Measurements from ENCODE around the gene IFRD1. TPM values are rescaled to one million over a fixed set of nuclear protein-coding genes. Genes with fewer than 3 reads are reported as not detected.

IFRD1 gene
- total RNA-seq, 1 donor from 2014 or later = 18.0 TPM

DNA sequence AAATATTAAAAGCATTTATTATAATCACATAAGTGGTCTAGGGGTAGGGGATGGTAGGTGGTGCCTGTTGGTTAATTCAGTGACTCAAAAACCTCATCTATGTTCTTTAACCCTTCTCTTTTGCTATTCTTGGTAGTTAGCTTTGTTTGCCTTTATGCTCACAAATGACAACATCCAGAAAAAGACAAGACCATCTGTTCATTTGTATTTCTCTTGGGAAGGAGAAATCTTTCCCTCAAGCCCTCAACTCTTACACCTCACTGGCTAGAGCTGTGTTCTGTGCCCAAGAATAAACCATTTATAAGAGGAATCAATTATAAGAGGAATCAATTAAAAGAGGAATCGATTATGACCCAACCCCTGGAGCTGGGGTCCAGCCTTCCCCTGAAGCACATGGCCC lies 10.8 kb upstream of the IFRD1 start:
- no peak overlapping the region for H3K4me3 ChIP-seq (ENCODE audit: low read depth, low read length)

GRCh38 chr7:112442210-112442609 lies 8.1 kb upstream of the IFRD1 start:
- TF ChIP-seq CTCF (conservative IDR thresholded peaks at IDR 0.05; ENCODE audit: low read depth, low read length) = no peak
- DNase-seq (ENCODE audit: low read depth) = no peak
- H3K4me3 ChIP-seq (ENCODE audit: low read depth, low read length) = no peak overlapping the region

More for the DNA sequence above, 10.8 kb upstream of the IFRD1 start:
- TF ChIP-seq CTCF (conservative IDR thresholded peaks at IDR 0.05; ENCODE audit: low read depth, low read length) = no peak
- no peak for DNase-seq (ENCODE audit: low read depth)

DNA sequence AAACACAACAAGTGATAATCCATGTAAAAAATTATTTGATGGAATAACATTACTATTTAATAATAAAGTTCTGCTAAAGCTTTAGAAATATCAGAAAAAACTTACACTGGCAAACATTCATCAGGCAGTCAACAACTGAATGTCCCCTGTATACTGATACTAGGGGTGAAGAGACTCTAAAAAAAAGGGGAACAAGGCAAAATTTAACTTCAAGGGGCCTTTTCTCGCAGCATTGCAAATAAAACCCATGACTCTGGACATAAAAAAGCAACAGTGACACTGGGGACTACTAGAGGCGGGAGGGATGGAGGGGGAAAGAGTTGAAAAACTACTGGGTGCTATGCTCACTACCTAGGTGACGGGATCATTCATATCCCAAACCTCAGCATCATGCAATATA lies 5.8 kb upstream of the IFRD1 start:
- H3K4me3 ChIP-seq (ENCODE audit: low read depth, low read length) = no peak overlapping the region
- no peak for TF ChIP-seq CTCF (conservative IDR thresholded peaks at IDR 0.05; ENCODE audit: low read depth, low read length)
- DNase-seq (ENCODE audit: low read depth) = no peak

DNA sequence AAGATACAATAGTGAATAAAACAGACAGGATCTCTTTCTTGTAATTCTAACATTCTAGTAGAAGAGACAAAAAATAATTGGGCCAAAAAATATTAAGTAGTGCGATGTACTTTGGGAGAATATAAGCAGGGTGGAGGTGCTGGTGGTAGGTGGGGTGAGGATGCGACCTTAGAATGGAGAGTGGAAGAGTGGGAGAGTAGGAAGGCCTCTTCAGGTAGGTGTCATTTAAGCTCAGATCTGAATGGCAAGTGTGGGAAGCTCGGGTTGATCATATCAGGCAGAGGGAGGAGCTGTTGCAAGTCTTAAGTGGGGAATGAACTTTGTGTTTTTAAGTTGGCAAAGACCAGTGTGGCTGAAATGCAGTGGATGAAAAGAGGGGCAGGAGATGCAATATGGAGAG lies 3.8 kb upstream of the IFRD1 start:
- DNase-seq (ENCODE audit: low read depth) = no peak
- TF ChIP-seq CTCF (conservative IDR thresholded peaks at IDR 0.05; ENCODE audit: low read depth, low read length) = no peak
- no peak overlapping the region for H3K4me3 ChIP-seq (ENCODE audit: low read depth, low read length)

GRCh38 chr7:112447406-112447805 lies 2.9 kb upstream of the IFRD1 start:
- TF ChIP-seq CTCF (conservative IDR thresholded peaks at IDR 0.05; ENCODE audit: low read depth, low read length) = no peak
- no peak overlapping the region for H3K4me3 ChIP-seq (ENCODE audit: low read depth, low read length)
- DNase-seq (ENCODE audit: low read depth) = no peak

- TF ChIP-seq CTCF (conservative IDR thresholded peaks at IDR 0.05; ENCODE audit: low read depth, low read length) = no peak
- no peak overlapping the region for H3K4me3 ChIP-seq (ENCODE audit: low read depth, low read length)
- DNase-seq (ENCODE audit: low read depth) = no peak
Observed at GRCh38 chr7:112448381-112448780, 1.9 kb upstream of the IFRD1 start.

- DNase-seq (ENCODE audit: low read depth) = no peak
- H3K4me3 ChIP-seq (ENCODE audit: low read depth, low read length) = no peak overlapping the region
- TF ChIP-seq CTCF (conservative IDR thresholded peaks at IDR 0.05; ENCODE audit: low read depth, low read length) = no peak
Observed at GRCh38 chr7:112448891-112449290, 1.4 kb upstream of the IFRD1 start.
